Chondrocyte (in vitro differentiated cells): Measurements from ENCODE around the gene LCMT1. TPM values are rescaled to one million over a fixed set of nuclear protein-coding genes. Genes with fewer than 3 reads are reported as not detected.

Experiments used
- DNase-seq: peaks from one replicate; pipeline ENCODE4 v3.0.0; 2021; ENCODE audit warnings: mixed read lengths, low spot score
- H3K27ac Mint-ChIP-seq: one replicate; pipeline ENCODE4 v1.8.0; 2021; ENCODE audit warnings: mild to moderate bottlenecking, moderate library complexity, mixed read lengths; ENCODE audit not compliant: unreplicated experiment
- H3K27me3 Mint-ChIP-seq: 2 replicates; pipeline ENCODE4 v1.8.0; 2021; ENCODE audit warnings: low read depth, mixed read lengths
- H3K36me3 Mint-ChIP-seq: 2 replicates; pipeline ENCODE4 v1.8.0; 2021; ENCODE audit warnings: low read depth, mixed read lengths
- H3K4me1 Mint-ChIP-seq: 2 replicates; pipeline ENCODE4 v1.8.0; 2021; ENCODE audit warnings: low read depth, mild to moderate bottlenecking, mixed read lengths
- H3K4me3 Mint-ChIP-seq: one replicate; pipeline ENCODE4 v1.8.0; 2021; ENCODE audit warnings: mild to moderate bottlenecking, moderate library complexity, mixed read lengths; ENCODE audit not compliant: unreplicated experiment
- H3K9me3 Mint-ChIP-seq: 2 replicates; pipeline ENCODE4 v1.8.0; 2021; ENCODE audit warnings: low read depth, mixed read lengths
- CTCF ChIP-seq: fragments of 200-600 bp; sonication (generic); IDR thresholded peaks from 2 replicates; pipeline ENCODE4 v1.5.0; 2021; ENCODE audit warnings: antibody characterized with exemption, mild to moderate bottlenecking, moderate library complexity
- total RNA-seq: library from RNA; stranded (reverse); gene quantifications from 3 replicates; pipeline ENCODE4 v1.2.1, GENCODE V29; 2021

Gene LCMT1
- total RNA-seq, 1 donor from 2014 or later = 35.4 TPM

GRCh38 chr16:25198021-25198420 lies 86.5 kb downstream of the LCMT1 start:
- Mint-ChIP-seq H3K9me3 (no peaks in the 10 kb centered on the region), H3K27me3 (no peaks in the 10 kb centered on the region), H3K27ac (no peak overlapping the region), H3K36me3 (no peaks in the 10 kb centered on the region), H3K4me3 (no peak overlapping the region), H3K4me1 (no peaks in the 10 kb centered on the region)
- peak; percentile 2 for DNase-seq
- no peak for TF ChIP-seq CTCF

GRCh38 chr16:25199457-25199856 lies 87.9 kb downstream of the LCMT1 start:
- H3K4me1 Mint-ChIP-seq = no peaks in the 10 kb centered on the region
- no peak overlapping the region for H3K4me3 Mint-ChIP-seq
- no peak for TF ChIP-seq CTCF
- H3K27ac Mint-ChIP-seq = no peak overlapping the region
- H3K9me3 Mint-ChIP-seq = no peaks in the 10 kb centered on the region
- peak; percentile 17 for DNase-seq
- H3K36me3 Mint-ChIP-seq = no peaks in the 10 kb centered on the region
- no peaks in the 10 kb centered on the region for H3K27me3 Mint-ChIP-seq

- H3K27ac Mint-ChIP-seq = no peak overlapping the region
- H3K27me3 Mint-ChIP-seq = peaks cover 4% of the 10 kb centered on the region
- DNase-seq = peak; percentile 0
Observed at GRCh38 chr16:25210758-25211157, 99.2 kb downstream of the LCMT1 start.

GRCh38 chr16:25212636-25213035 lies 101.1 kb downstream of the LCMT1 start:
- no peak for TF ChIP-seq CTCF
- Mint-ChIP-seq H3K9me3 (no peaks in the 10 kb centered on the region), H3K27me3 (peaks cover 12% of the 10 kb centered on the region), H3K36me3 (no peaks in the 10 kb centered on the region), H3K4me1 (no peaks in the 10 kb centered on the region), H3K27ac (no peak overlapping the region), H3K4me3 (no peak overlapping the region)
- no peak for DNase-seq

More at GRCh38 chr16:25210758-25211157, 99.2 kb downstream of the LCMT1 start:
- Mint-ChIP-seq H3K36me3 (no peaks in the 10 kb centered on the region), H3K9me3 (no peaks in the 10 kb centered on the region), H3K4me1 (no peaks in the 10 kb centered on the region), H3K4me3 (no peak overlapping the region)
- TF ChIP-seq CTCF = no peak

GRCh38 chr16:25213709-25214397 lies 102.3 kb downstream of the LCMT1 start:
- Mint-ChIP-seq H3K27me3 (peaks cover 17% of the 10 kb centered on the region), H3K36me3 (no peaks in the 10 kb centered on the region), H3K27ac (no peak overlapping the region), H3K4me3 (no peak overlapping the region), H3K4me1 (no peaks in the 10 kb centered on the region), H3K9me3 (no peaks in the 10 kb centered on the region)
- no peak for TF ChIP-seq CTCF
- DNase-seq = no peak
